ENCODE results near the gene HMG20A.
A peak's percentile ranks its signal among the peaks of the same experiment; 100 is the strongest.

HMG20A gene

DNA sequence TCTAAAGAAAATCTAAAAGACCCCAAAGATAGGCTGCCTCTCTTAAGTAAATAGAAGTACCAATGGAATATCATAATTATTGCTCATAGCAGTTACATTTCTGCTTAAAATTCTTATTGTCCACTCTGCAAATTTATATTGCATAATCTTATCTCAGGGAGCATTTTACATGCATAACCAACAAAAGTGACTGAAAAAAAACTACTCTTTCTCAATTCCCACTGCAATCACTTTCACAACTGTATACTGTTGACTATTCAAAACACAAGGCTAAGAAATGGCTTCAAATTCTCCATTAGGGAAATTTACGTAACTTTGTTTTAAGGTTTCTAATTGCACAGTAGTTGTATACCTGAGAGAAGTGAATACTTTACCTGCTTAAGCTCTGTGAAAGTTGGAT is 56.3 kb downstream of the HMG20A start:
- no peak for DNase-seq

DNA sequence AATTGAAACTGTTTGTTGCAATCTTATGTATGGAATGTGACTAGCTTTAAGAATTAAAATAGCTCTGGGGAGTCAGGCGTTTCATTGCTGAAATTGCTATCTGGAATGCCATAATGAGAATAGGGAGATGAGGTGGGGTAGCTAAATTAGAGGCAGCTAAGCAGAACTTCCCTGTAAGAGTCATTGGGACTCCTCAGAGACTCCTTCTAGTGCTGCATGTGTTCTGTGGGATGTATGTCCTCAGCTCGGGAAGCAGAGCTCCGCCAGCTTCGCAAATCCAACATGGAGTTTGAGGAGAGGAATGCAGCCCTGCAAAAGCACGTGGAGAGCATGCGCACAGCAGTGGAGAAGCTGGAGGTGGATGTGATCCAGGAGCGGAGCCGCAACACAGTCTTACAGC is 57.4 kb downstream of the HMG20A start:
- DNase-seq, result no peak

- DNase-seq, result no peak
Measured at GRCh38 chr15:77479015-77479414, 58.3 kb downstream of the HMG20A start.

DNA sequence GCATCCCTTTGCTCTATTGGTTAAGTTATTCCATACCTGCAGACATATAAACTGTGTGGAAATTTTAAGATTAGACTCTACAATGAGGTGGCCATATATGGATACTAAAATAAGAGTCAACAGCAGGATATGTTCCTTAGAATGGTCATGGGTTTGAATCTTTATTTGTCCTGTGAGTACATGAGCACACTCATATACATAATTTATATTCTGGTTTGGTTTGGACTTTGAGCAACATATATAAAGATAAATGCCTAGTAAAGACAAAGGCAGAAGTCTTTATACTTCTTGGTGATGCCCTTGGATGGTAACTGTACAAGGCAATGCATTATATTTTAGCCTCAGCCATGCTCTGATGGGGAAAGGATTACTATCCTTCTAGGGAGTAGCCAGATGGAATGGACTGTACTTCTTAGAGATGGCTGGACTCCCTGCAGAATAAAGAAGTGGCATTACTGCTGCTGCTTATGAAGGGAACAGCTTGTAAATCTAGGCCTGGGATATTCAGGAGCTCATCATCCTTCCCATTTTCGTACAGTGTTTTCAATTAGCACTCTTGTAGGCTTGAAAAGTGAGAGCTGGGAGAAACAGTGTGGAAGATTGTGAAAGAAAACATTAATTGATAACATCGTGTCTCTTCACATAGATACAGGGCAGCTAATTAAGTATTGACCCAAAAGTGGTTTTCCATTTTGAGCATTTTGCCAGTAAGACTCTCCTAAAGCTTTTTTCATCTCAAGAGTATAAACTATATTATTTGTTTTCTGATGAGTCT is 60.4 kb downstream of the HMG20A start:
- no peak for DNase-seq

DNA sequence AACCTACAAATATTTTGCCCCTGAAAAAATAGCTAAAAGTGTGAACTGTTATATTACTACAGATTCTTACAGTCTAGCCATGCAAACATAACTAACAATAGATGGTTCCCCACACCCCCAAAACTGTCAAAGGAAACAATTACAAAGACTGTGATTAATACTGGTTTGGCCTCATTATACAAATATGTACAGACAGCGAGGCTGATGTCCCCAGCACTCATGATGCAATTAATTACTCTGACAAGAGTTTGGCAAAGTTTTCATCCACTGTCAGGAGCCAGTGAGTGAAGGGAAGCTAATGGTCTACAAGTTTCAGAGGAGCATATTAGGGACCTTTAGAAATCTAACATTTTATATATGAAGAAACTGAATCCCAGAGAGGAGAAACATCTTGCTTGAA is 61.0 kb downstream of the HMG20A start:
- no peak for DNase-seq

GRCh38 chr15:77482570-77482969 is 61.9 kb downstream of the HMG20A start:
- DNase-seq, result no peak

DNA sequence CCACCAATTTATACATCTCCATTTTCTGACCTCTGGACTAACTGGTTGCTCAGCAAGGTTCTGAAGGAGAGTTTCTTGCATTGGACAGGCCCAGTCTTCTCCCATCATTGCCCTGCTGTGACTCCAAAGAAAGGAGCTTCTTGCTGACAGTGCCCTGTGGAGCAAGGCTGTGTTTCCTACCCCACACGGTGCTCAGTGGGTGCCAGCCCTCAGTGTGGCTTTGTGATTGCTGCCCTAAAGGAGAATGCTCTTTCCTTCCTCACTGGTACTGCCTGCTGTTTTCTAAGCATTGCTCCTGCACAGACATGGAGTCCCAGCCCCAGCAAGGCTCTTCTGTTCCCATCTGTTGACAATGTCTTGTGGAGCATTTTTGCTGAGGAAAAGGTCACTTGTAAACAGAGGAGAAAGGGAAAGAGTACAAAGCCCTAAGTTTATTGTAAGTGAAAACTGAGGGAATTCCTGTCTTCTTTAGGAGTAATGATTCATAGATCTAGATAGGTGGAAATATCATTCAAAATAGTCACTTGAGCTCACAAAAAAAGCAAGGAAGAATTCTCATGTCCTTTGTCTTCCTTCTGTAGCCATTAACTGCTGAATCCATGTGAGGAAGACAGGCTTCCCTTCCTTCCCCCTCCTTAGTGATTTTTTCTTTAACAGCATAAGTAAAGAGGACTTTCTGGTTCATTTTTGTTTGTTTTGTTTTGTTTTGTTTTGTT is 62.9 kb downstream of the HMG20A start:
- DNase-seq, result no peak

DNA sequence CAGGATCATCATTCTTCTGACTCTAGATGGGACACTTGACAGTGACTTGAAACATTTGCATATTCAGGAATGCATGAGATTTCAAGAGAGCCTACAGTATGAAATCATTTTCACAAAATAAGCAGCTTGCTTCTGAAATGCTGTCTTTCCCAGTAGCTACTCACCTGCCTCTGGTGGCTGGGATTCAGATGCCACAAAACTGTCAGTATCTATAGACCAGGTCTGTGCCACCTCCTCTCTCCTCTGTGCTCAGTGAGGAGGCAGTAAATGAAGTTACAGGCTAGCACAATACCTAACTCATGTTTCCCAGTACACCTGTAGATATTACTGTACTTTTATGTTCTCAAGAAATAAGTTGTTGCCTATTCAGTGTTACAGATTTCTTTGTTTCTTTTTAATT is 64.3 kb downstream of the HMG20A start:
- no peak for DNase-seq

DNA sequence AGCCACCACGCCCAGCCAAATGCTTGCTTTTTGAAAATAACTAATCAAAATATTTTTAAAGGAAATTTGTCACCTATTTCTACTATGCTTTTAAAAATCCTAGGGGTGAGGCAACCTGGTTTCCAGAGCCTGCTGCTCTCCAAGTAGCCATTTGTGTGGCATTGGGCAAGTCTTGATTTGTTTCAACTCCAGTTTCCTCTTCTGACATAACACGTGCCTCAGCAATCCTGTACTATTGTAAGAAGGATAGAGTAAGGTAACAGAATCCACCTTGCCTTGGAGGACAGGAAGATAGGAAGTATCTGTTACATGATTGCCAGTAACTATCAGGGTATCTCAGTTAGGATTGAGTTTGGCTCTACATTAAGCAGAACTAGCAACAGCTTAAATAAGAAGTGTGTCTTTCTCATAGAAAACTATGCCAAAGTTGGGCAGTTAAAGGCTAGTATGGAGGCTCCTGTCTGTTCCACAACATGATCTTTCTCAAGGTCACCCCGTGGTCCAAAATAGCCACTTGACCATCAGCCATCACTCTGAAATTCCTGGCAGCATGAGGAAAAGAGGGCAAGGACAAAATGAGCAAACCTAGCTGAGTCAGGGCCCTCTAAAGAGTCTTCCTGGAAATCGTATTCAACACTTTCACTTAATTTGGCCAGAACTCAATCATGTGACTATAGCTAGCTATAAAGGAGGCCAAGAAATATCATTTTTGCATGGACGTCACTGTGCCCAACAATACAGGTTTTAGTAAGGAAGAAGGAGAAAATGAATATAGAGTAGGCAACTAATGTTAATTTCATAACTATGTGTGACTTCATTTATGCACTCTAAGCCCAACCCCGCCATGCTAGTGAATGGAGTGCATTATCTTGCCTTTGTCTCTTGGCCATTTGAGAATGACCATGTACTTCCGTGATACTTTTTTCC is 66.1 kb downstream of the HMG20A start:
- no peak for DNase-seq

DNA sequence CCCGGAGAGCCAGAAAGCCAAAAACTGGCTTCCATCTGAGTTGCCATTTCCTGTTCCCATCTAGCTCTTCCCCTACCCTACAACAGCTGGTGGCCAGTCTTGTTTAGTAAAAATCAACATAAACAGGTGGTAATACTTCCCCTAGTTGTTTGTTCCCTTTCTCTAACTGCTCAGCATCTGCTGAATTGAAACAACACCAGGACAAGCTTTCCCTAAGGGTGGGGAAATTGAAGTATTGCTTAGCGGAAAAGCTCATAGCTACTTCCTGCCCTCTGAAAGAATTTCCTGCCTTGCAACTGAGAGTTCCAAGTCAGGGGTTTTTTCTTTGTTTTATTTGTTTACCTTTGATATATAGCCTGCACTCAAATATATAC is 66.8 kb downstream of the HMG20A start:
- no peak for DNase-seq

DNA sequence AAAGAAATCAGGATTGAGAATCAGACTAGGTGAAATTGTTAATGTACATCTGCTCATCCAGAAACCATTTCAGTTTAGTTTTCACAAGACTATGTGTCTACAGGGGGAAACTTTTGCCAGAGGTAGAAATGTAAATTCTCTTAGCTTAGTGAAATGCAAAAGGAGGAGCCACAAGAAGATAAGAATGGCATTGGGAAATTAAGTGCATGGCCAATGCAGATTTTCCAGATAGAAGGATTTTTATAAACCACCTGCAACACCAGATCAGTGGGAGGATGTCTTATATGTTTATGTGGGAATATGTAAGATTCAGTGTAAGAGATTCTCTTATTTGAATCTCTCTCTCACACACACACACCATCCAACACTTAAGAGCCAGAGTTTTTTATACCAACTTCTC is 67.2 kb downstream of the HMG20A start:
- DNase-seq, result no peak

DNA sequence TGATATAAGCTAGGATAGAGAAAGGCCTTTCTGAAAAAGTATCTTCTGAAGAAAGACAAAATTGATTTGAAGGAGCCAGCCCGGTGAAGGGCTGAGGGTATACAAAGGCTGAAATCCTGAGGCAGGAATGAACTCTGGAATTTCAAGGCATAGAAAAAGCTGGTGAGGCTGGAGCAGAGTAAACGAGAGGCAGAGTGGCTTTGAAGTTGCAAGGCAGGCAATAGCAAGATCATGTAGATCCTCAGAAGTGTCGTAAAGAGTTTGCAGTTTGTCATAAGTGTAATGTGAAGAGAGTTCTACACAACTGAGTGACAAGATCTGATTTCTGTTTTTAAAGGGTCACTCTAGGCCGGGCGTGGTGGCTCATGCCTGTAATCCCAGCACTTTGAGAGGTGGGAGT is 69.0 kb downstream of the HMG20A start:
- DNase-seq, result no peak

DNA sequence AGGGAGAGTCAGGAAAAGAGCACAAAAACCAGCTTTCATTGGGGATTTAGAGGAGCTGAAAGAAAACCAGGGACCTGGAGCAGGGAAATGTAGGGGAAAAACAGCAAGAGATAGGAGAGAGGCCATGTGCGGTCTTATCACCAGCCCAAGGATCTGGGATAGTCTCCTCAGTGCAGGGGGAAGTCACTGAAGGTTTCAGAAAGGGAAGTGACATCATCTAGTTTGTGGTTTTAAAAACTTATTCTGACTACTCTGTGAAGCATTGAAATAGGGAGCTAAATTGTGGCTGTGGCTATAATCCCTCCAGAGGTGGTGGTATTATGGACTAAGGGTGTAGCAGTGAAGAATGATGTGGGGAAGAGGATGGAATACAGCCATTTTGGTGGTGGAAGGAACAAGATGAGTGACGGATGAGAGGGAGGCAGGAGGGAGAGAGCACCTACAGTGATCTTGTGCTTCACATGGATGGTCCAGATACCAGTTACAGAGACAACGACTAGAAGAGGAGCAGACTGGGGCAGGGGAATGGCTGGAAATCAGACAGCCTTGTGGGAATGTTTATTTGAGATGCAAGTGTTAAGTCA is 72.7 kb downstream of the HMG20A start:
- DNase-seq, result no peak

- no peak for DNase-seq
Measured at GRCh38 chr15:77494073-77494867, 73.6 kb downstream of the HMG20A start.

- DNase-seq, result no peak
Measured at GRCh38 chr15:77494964-77495363, 74.3 kb downstream of the HMG20A start.

GRCh38 chr15:77495838-77496596 is 75.3 kb downstream of the HMG20A start:
- DNase-seq, result no peak

GRCh38 chr15:77496715-77497109 is 76.0 kb downstream of the HMG20A start:
- DNase-seq, result no peak

DNA sequence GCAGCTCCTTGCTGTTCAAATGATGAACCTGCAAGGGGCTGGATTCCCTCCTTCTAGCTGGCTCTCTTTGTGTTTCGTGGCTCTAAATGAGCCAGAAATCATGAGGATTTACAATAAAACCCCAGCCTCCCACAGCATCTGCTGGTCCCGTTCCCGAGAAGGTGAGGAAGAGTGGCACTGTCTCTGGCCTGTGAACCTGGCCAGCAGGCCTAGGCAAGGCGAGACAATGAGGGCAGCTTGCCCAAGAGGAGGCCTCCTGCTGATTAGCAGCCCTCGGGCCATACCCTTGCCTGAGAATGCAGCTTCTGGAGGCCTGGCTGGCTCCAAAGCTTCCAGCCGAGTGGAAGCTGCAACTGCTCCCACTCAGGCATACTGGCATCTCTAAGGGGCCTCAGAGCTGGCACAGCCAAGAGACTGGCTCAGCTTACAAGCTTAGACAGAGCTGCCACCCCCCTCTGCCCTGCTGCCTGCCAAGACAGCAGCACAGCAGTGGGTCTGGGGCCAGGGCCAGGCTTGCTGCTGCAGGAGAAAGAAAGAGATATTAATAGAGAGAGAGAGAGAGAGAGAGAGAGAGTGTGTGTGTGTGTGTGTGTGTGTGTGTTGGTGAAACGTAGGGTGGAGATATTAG is 76.5 kb downstream of the HMG20A start:
- DNase-seq, result peak; percentile 68

DNA sequence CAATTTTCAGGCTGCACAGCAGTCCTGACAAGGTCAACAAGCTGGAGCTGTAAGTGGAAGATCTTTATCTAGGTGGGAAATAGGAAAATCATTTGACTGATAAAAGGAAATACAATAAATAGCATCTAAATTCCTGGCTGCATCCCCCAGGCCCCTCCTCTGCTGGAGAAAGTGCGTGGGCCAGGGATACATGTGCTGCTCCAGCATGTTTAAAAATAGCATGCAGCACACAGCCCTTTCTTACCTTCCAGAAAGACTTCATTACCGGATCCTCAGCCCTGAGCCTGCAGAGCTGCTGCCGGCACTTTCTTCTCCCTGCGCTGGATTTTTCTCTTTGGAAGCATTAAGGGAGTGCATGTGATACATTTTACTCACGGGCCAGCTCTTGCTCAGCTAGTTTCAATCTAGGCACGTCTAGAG is 77.3 kb downstream of the HMG20A start:
- DNase-seq, result peak; percentile 51

DNA sequence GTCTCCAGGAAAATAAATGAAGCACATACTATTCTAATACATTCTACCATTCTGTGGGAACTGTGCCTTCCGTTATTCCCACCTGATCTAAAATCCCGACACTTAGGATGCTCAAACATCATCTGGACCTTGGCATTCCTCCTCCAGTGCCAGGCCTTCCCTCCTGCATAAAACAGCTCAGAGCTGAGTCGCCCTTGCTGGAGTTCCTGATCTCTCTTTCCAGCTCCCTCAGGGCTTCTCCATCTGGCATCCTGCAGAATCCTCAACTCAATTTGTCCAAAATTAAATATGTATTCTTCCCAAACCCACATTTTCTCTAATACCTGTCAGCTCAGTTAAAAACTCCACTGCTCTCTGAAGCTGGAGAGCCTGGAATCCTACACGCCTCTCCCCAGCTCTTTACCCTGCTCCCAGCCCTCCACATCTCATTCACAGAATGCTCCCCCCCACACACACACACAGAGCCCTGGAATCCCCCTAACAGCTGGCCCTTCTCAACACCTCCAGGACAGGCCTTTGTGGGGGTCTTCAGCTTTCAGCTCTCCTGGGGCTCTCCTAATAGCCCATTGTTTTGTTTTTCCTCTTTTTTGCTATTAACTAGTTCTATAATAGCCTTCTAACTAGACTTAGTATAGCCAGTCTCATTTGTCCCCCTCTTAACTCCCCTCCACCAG is 78.5 kb downstream of the HMG20A start:
- DNase-seq, result no peak

Measured in right kidney (tissue), 1 donor.